GM12878 (cell line): Measurements from ENCODE around the gene ATP6V1F.

Experiments used
- CUX1 ChIP-seq: IDR thresholded peaks from 2 replicates; pipeline ENCODE4 v1.6.1; 2012; ENCODE audit warnings: improper control_type of control experiment, low read depth, low read length; ENCODE audit not compliant: insufficient replicate concordance
- EZH2 ChIP-seq: IDR thresholded peaks from 2 replicates; pipeline ENCODE4 v1.6.1; 2012; ENCODE audit warnings: low read depth, mild to moderate bottlenecking, control low read depth, inconsistent platforms, low read length, borderline replicate concordance; ENCODE audit not compliant: control insufficient read depth
- GABPA ChIP-seq: IDR thresholded peaks from 2 replicates; pipeline ENCODE4 v1.6.1; 2014; ENCODE audit warnings: antibody characterized with exemption, low read depth, mild to moderate bottlenecking, inconsistent platforms
- POLR2AphosphoS5 ChIP-seq: IDR thresholded peaks from 2 replicates; pipeline ENCODE4 v1.6.1; 2011; ENCODE audit warnings: mild to moderate bottlenecking, low read length, inconsistent platforms
- SIN3A ChIP-seq: IDR thresholded peaks from 2 replicates; pipeline ENCODE4 v1.6.1; 2012; ENCODE audit warnings: low read depth, low read length, improper control_type of control experiment

- no peak for TF ChIP-seq POLR2AphosphoS5
- no peak for TF ChIP-seq CUX1
- no peak for TF ChIP-seq SIN3A
- no peak for TF ChIP-seq GABPA
- no peak for TF ChIP-seq EZH2
Measured at GRCh38 chr7:128902761-128903585, 40.3 kb downstream of the ATP6V1F start.
